Hypothalamus (tissue), 51 donors: Measurements from ENCODE around the gene ASPDH.
"Not testable (repeated sequence)": the region's sequence is repeated elsewhere in the genome, so short reads cannot be mapped to it uniquely, and the experiment has no call there.

Experiments
- DNase-seq, 51 donors: peaks; one replicate each; lab custom pipeline; 2025; lab: John Stamatoyannopoulos, UW

ASPDH gene

GRCh38 chr19:50548191-50549058 lies 34.7 kb upstream of the ASPDH start:
- DNase-seq = peak in 38 of 51 donors; percentile 11 to 85 (median 62)

GRCh38 chr19:50547385-50548190 lies 33.9 kb upstream of the ASPDH start:
- peak in 15 of 51 donors; percentile 11 to 65 (median 33) for DNase-seq

- DNase-seq = peak in 9 of 51 donors; percentile 16 to 57 (median 34)
These were observed 33.0 kb upstream of the ASPDH start for GRCh38 chr19:50546527-50547221.

GRCh38 chr19:50542943-50543342 lies 29.2 kb upstream of the ASPDH start:
- DNase-seq = no peak

GRCh38 chr19:50537769-50538230 lies 24.1 kb upstream of the ASPDH start:
- peak in 49 of 51 donors; percentile 17 to 93 (median 71) for DNase-seq

GRCh38 chr19:50537306-50537685 lies 23.6 kb upstream of the ASPDH start:
- peak in 1 of 51 donors; percentile 74 for DNase-seq

- peak in 1 of 51 donors; percentile 57 for DNase-seq
These were observed 23.1 kb upstream of the ASPDH start for GRCh38 chr19:50536662-50537305.

- DNase-seq = no peak
These were observed 22.0 kb upstream of the ASPDH start for GRCh38 chr19:50535672-50536187.

GRCh38 chr19:50534478-50534877 lies 20.8 kb upstream of the ASPDH start:
- no peak for DNase-seq

- no peak for DNase-seq
These were observed 19.2 kb upstream of the ASPDH start for GRCh38 chr19:50532952-50533351.

- DNase-seq = peak in 12 of 51 donors; percentile 8 to 54 (median 32)
These were observed 17.5 kb upstream of the ASPDH start for GRCh38 chr19:50531171-50531612.

GRCh38 chr19:50528052-50528451 lies 14.3 kb upstream of the ASPDH start:
- DNase-seq = not testable (repeated sequence)

GRCh38 chr19:50522881-50523280 lies 9.2 kb upstream of the ASPDH start:
- DNase-seq = no peak

GRCh38 chr19:50520822-50521465 lies 7.2 kb upstream of the ASPDH start:
- DNase-seq = no peak

- DNase-seq = no peak
These were observed 5.4 kb upstream of the ASPDH start for GRCh38 chr19:50519006-50519575.

GRCh38 chr19:50518091-50519005 lies 4.6 kb upstream of the ASPDH start:
- DNase-seq = no peak

GRCh38 chr19:50517704-50518075 lies 4.0 kb upstream of the ASPDH start:
- DNase-seq = no peak
